Measurements from ENCODE around the gene APOL3. TPM values are rescaled to one million over a fixed set of nuclear protein-coding genes. Genes with fewer than 3 reads are reported as not detected.

Gene APOL3, protein sequence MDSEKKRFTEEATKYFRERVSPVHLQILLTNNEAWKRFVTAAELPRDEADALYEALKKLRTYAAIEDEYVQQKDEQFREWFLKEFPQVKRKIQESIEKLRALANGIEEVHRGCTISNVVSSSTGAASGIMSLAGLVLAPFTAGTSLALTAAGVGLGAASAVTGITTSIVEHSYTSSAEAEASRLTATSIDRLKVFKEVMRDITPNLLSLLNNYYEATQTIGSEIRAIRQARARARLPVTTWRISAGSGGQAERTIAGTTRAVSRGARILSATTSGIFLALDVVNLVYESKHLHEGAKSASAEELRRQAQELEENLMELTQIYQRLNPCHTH
- total RNA-seq, result 100 to 1,000 TPM; 130 to 132 TPM

GRCh38 chr22:36160499-36160942 is at the start of gene APOL3:
Gene APOL3 (minus strand): TSS chr22:36160755. CDS start chr22:36149055, 11,700 bp downstream.

DNA sequence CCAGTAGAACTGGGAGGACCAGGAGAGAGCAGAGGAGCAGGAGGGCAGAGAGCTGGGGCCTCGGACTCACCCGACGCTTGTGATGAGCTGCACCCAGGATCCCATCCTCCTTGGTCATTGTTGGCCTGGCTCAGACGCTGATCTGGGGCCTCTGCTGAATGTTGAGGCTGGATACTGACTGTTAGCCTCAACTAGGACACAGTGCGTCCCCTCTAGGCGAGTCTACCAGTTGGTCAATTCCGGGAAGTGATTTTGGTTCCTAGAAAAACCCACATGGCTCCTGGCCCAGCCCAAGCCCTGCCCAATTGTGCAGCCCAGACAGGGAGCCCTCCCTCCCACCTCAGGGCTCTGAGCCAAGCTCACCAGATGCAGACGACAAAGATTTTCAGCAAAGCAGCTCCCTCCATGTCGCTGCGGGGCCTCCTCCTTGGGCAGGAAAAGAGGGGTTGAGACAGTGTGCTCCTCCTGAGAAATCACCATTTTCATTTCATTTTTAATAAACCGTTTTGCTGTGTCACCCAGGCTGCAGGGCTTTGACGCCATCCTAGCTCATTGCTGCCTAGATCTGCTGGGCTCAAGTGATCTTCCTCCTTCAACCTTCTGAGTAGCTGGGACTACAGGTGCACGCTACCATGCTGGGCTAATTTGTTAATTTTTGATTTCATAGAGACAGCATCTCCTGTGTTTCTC is 41.2 kb upstream of the APOL3 start, which contains the start of gene APOL4:
TSS of gene APOL4 (minus strand) at position 180 of the 690 bp plus-strand sequence. CDS start at position 105, 75 bp downstream.

Other genes starting within 250 kb of the APOL3 start
- gene RBFOX2, start 131.9 kb downstream of the APOL3 start, total RNA-seq, result under 1 TPM; 0.53 to 0.60 TPM
- 1 to 10 TPM in 1 of 2 experiments, under 1 TPM in 1; 0.87 to 1.2 TPM for gene APOL4, start 41.1 kb upstream of the APOL3 start, total RNA-seq
- 10 to 100 TPM; 81.9 to 87.9 TPM for gene APOL2, start 78.8 kb upstream of the APOL3 start, total RNA-seq
- gene APOL1, start 92.4 kb upstream of the APOL3 start, total RNA-seq, result 10 to 100 TPM; 37.6 to 42.1 TPM
- 100 to 1,000 TPM; 848 to 896 TPM for gene MYH9, start 227.2 kb upstream of the APOL3 start, total RNA-seq

Data from activated naive CD4-positive, alpha-beta T cell treated with anti-CD3 and anti-CD28 coated beads, Interleukin-2, amount 10 ng/mL, durations not matched to agents 5 hours and 36 hours (primary cell).